ENCODE results near the gene PRPS2.

DNA sequence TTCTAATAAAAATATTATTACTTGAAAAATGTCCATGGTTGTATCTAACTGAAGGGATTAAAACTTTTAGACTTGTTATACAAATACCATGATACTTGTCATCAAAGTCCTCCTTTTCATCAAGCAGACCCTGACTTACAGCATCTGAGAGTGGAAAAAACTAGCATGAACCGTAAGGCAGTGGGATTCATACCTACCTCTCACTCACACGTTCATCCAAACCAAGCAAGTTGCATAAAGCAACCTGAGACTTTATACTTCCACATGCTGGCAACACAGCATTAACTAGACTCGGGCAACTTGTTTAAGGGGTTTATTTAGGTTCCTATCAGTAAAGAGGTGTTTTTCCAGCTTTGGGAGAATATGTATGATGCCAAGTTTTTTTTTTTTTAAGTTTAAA is 53.1 kb downstream of the PRPS2 start:
- no peak for TF ChIP-seq POLR2AphosphoS5 (IDR thresholded peaks at IDR 0.05; ENCODE audit: insufficient read depth, low read depth, low read length)
- TF ChIP-seq, protein P1, sequence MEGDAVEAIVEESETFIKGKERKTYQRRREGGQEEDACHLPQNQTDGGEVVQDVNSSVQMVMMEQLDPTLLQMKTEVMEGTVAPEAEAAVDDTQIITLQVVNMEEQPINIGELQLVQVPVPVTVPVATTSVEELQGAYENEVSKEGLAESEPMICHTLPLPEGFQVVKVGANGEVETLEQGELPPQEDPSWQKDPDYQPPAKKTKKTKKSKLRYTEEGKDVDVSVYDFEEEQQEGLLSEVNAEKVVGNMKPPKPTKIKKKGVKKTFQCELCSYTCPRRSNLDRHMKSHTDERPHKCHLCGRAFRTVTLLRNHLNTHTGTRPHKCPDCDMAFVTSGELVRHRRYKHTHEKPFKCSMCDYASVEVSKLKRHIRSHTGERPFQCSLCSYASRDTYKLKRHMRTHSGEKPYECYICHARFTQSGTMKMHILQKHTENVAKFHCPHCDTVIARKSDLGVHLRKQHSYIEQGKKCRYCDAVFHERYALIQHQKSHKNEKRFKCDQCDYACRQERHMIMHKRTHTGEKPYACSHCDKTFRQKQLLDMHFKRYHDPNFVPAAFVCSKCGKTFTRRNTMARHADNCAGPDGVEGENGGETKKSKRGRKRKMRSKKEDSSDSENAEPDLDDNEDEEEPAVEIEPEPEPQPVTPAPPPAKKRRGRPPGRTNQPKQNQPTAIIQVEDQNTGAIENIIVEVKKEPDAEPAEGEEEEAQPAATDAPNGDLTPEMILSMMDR (IDR thresholded peaks at IDR 0.05; ENCODE audit: extremely low read depth in 1 of 2, insufficient read depth in 1 of 2, low read depth in 1 of 2, low read length in 2 of 2), result no peak
- TF ChIP-seq POLR2A (IDR thresholded peaks at IDR 0.05; ENCODE audit: low read depth, low read length), result no peak
- TF ChIP-seq EZH2 (IDR thresholded peaks at IDR 0.05; ENCODE audit: borderline replicate concordance, low read depth, low read length, severe bottlenecking), result no peak
- TF ChIP-seq MYC (IDR thresholded peaks at IDR 0.05; ENCODE audit: low read depth, low read length), result no peak

Measured in endothelial cell of umbilical vein (primary cell).